ENCODE measurements around the gene CRADD. TPM values are rescaled to one million over a fixed set of nuclear protein-coding genes. Genes with fewer than 3 reads are reported as not detected.

Gene CRADD
- total and polyA plus RNA-seq, 4 donors: 16.9 to 33.4 (median 20.0) TPM

GRCh38 chr12:93740751-93741150, 63.6 kb downstream of the CRADD start:
- 36 to 42% methylated on average over 3 of the region's 3 CpGs for WGBS, 2 donors
- H3K4me1 ChIP-seq (ENCODE audit: control insufficient read depth in 1 of 2, insufficient read depth in 2 of 2, low read length in 2 of 2): peaks cover 4 to 6% of the 10 kb centered on the region in 2 donors
- ATAC-seq (ENCODE audit: low FRiP score) (no peak), DNase-seq (no peak)
- intact Hi-C loops (cut with DNase I): loop anchor here in 1 of 2 donors (5.0 kb wide), 1 partner anchor 63 kb away; the partner anchor contains the start of gene CRADD
- no peaks in the 10 kb centered on the region for H3K36me3 ChIP-seq (ENCODE audit: control insufficient read depth in 1 of 2, insufficient read depth in 2 of 2, low read length in 1 of 2)
- no peaks in the 10 kb centered on the region for H3K9me3 ChIP-seq (ENCODE audit: control insufficient read depth, low read length)
- no peaks in the 10 kb centered on the region for H3K27me3 ChIP-seq (ENCODE audit: control insufficient read depth in 1 of 2, insufficient read depth in 2 of 2, low read length in 1 of 2)
- H3K4me3 ChIP-seq (ENCODE audit: low read length in 2 of 2): peak overlapping the region; percentile 14 to 95
- H3K27ac ChIP-seq (ENCODE audit: low read depth in 1 of 2, low read length in 2 of 2): peak overlapping the region in 1 of 2 donors; percentile 28

DNA sequence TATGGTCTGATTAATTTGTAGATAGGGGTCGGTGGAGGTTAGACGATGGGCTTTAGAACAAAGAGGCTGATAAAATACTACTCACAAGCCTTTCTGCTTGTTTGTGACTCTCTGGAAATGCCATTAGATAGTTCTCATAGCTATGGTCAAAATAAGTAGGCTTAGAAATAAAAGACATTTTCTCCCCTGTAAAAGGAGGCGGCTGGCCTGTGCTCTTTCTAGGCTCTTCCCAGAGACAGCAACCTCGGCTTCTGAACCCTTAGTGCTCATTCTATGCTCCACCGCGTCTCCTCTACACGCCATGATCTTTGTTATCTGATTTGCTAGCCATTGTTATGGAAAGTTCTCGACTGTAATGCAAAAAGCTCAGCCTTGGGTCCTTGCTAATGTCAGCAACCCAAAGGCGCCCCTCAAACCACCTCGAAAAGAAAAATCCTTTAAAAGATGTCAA, 64.5 kb downstream of the CRADD start:
- peaks cover 4 to 6% of the 10 kb centered on the region in 2 donors for H3K4me1 ChIP-seq (ENCODE audit: control insufficient read depth in 1 of 2, insufficient read depth in 2 of 2, low read length in 2 of 2)
- H3K27me3 ChIP-seq (ENCODE audit: control insufficient read depth in 1 of 2, insufficient read depth in 2 of 2, low read length in 1 of 2): no peaks in the 10 kb centered on the region
- 9 to 14% methylated on average over 10 of the region's 10 CpGs for WGBS, 2 donors
- H3K9me3 ChIP-seq (ENCODE audit: control insufficient read depth, low read length): no peaks in the 10 kb centered on the region
- H3K36me3 ChIP-seq (ENCODE audit: control insufficient read depth in 1 of 2, insufficient read depth in 2 of 2, low read length in 1 of 2): no peaks in the 10 kb centered on the region
- ATAC-seq (ENCODE audit: low FRiP score) (peak; percentile 36), DNase-seq (no peak)
- intact Hi-C loops (cut with DNase I): loop anchor here (1.0 to 5.0 kb wide), 4 partner anchors 63 to 171 kb away; partner anchors contain the start of gene CRADD (in 1 of the 2)
- H3K4me3 ChIP-seq (ENCODE audit: low read length in 2 of 2): peak overlapping the region; percentile 64 to 95
- peak overlapping the region; percentile 46 to 98 for H3K27ac ChIP-seq (ENCODE audit: low read depth in 1 of 2, low read length in 2 of 2)

DNA sequence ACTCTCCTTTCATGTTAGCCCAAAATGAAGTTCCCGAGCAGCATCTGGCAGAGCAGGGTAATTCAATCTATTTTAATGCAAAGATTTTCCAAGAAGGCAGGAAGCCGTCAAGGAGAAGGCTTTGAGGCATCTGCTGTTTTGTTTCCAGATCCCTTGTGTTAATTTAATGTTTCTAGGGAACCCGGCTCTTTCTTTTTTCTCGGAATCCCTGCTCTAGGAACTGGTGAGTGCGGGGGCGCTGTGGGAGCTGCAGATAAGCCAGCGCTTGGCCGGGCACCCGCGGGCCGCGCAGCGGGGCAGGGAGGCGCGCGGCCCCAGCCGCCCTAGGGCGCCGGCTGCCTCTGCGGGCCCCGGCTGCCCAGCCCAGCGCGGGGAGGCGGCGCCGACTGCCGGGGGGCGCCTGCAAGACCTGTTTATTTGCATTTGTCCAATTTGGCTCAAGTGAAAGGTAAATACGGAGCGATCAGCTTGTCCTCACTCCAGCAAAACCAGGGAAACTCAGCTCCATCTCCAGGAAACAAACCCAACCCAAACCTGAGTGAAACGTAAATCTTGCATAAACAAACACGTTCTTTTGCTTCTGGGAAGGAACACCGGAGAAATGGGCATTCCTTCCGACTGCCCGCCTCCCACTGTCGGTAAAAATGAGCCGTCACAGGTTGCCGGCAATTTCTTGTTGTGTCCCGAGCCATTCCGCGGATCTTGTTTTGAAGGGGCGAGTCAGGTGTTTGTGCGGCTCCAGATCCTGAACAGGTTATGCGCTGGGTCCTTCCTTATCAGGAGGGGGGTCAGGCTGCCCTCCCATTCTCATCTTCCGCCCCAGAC, 65.1 kb downstream of the CRADD start:
- Histone ChIP-seq H3K36me3 (ENCODE audit: control insufficient read depth in 1 of 2, insufficient read depth in 2 of 2, low read length in 1 of 2) (no peaks in the 10 kb centered on the region), H3K4me3 (ENCODE audit: low read length in 2 of 2) (peak overlapping the region; percentile 64 to 95), H3K4me1 (ENCODE audit: control insufficient read depth in 1 of 2, insufficient read depth in 2 of 2, low read length in 2 of 2) (peaks cover 4 to 6% of the 10 kb centered on the region in 2 donors), H3K27ac (ENCODE audit: low read depth in 1 of 2, low read length in 2 of 2) (peak overlapping the region; percentile 46 to 98), H3K27me3 (ENCODE audit: control insufficient read depth in 1 of 2, insufficient read depth in 2 of 2, low read length in 1 of 2) (no peaks in the 10 kb centered on the region), H3K9me3 (ENCODE audit: control insufficient read depth, low read length) (no peaks in the 10 kb centered on the region)
- 0% methylated on average over 45 of the region's 45 CpGs for WGBS, 2 donors
- intact Hi-C loops (cut with DNase I): loop anchor here (1.0 to 5.0 kb wide), 4 partner anchors 64 to 172 kb away; partner anchors contain the start of gene CRADD (in 1 of the 2)
- DNase-seq (peak; percentile 84 to 91), ATAC-seq (ENCODE audit: low FRiP score) (peak; percentile 92)

DNA sequence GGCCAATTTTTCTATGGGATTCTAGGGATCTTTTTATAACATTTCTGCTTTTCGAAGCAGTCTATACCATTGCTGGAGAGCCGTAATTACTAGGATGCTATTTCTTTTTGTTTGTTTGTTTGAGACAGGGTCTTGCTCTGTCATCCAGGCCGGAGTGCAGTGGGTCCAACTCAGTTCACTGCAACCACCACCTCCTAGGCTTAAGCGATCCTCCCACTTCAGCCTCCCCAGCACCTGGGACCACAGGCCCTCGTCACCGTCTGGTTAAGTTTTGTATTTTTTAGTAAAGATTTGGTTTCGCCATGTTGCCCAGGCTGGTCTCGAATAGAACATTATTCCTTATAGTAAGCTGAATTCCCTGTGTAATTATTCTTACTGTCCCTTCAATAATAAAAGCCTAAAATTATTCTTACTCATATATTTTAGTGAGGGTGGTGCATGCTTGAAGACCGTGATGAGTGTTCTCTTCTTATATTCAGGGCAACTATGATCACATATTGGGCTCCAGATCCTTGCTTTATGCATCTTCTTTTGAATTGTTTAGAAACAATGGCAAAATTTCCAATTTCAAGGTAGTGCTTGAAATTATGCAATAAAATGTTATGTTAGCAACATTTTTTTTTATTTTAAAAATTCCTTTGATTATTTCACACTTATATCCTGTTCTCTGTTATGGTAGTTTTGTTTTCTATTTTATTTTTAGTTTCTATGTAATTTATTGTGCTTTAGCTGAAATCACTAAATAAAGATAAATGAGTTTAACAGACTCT, 66.2 kb downstream of the CRADD start:
- peak overlapping the region in 1 of 2 donors; percentile 21 for H3K27ac ChIP-seq (ENCODE audit: low read depth in 1 of 2, low read length in 2 of 2)
- no peak for DNase-seq
- H3K4me1 ChIP-seq (ENCODE audit: control insufficient read depth in 1 of 2, insufficient read depth in 2 of 2, low read length in 2 of 2): peaks cover 0 to 3% of the 10 kb centered on the region in 2 donors
- WGBS, 2 donors: 88 to 89% methylated on average over 9 of the region's 9 CpGs
- H3K9me3 ChIP-seq (ENCODE audit: control insufficient read depth, low read length): no peaks in the 10 kb centered on the region
- no peak overlapping the region for H3K4me3 ChIP-seq (ENCODE audit: low read length in 2 of 2)
- intact Hi-C loops (cut with DNase I): loop anchor here (2.0 to 5.0 kb wide), 3 partner anchors 65 to 173 kb away; partner anchors contain the start of gene CRADD (in 1 of the 2)
- no peaks in the 10 kb centered on the region for H3K27me3 ChIP-seq (ENCODE audit: control insufficient read depth in 1 of 2, insufficient read depth in 2 of 2, low read length in 1 of 2)
- ATAC-seq (ENCODE audit: low FRiP score): no peak
- no peaks in the 10 kb centered on the region for H3K36me3 ChIP-seq (ENCODE audit: control insufficient read depth in 1 of 2, insufficient read depth in 2 of 2, low read length in 1 of 2)

- Histone ChIP-seq H3K4me3 (ENCODE audit: low read length in 2 of 2) (no peak overlapping the region), H3K27me3 (ENCODE audit: control insufficient read depth in 1 of 2, insufficient read depth in 2 of 2, low read length in 1 of 2) (no peaks in the 10 kb centered on the region), H3K4me1 (ENCODE audit: control insufficient read depth in 1 of 2, insufficient read depth in 2 of 2, low read length in 2 of 2) (peaks cover 0 to 3% of the 10 kb centered on the region in 2 donors), H3K27ac (ENCODE audit: low read depth in 1 of 2, low read length in 2 of 2) (peak overlapping the region in 1 of 2 donors; percentile 48), H3K9me3 (ENCODE audit: control insufficient read depth, low read length) (no peaks in the 10 kb centered on the region), H3K36me3 (ENCODE audit: control insufficient read depth in 1 of 2, insufficient read depth in 2 of 2, low read length in 1 of 2) (no peaks in the 10 kb centered on the region)
- ATAC-seq (ENCODE audit: low FRiP score) (no peak), DNase-seq (no peak)
- intact Hi-C loops (cut with DNase I): loop anchor here (2.0 to 5.0 kb wide), 3 partner anchors 65 to 173 kb away; partner anchors contain the start of gene CRADD (in 1 of the 2)
- 91 to 95% methylated on average over 4 of the region's 4 CpGs for WGBS, 2 donors
Measured at GRCh38 chr12:93743999-93744689, 67.0 kb downstream of the CRADD start.

- no peaks in the 10 kb centered on the region for H3K9me3 ChIP-seq (ENCODE audit: control insufficient read depth, low read length)
- H3K27me3 ChIP-seq (ENCODE audit: control insufficient read depth in 1 of 2, insufficient read depth in 2 of 2, low read length in 1 of 2): no peaks in the 10 kb centered on the region
- H3K27ac ChIP-seq (ENCODE audit: low read depth in 1 of 2, low read length in 2 of 2): no peak overlapping the region
- H3K4me1 ChIP-seq (ENCODE audit: control insufficient read depth in 1 of 2, insufficient read depth in 2 of 2, low read length in 2 of 2): peaks cover 0 to 3% of the 10 kb centered on the region in 2 donors
- intact Hi-C loops (cut with DNase I): no loop called here
- H3K4me3 ChIP-seq (ENCODE audit: low read length in 2 of 2): no peak overlapping the region
- H3K36me3 ChIP-seq (ENCODE audit: control insufficient read depth in 1 of 2, insufficient read depth in 2 of 2, low read length in 1 of 2): no peaks in the 10 kb centered on the region
- DNase-seq: no peak
- ATAC-seq (ENCODE audit: low FRiP score): no peak
- WGBS, 2 donors: 93 to 97% methylated on average over 2 of the region's 2 CpGs
Measured at GRCh38 chr12:93745286-93745685, 68.1 kb downstream of the CRADD start.

DNA sequence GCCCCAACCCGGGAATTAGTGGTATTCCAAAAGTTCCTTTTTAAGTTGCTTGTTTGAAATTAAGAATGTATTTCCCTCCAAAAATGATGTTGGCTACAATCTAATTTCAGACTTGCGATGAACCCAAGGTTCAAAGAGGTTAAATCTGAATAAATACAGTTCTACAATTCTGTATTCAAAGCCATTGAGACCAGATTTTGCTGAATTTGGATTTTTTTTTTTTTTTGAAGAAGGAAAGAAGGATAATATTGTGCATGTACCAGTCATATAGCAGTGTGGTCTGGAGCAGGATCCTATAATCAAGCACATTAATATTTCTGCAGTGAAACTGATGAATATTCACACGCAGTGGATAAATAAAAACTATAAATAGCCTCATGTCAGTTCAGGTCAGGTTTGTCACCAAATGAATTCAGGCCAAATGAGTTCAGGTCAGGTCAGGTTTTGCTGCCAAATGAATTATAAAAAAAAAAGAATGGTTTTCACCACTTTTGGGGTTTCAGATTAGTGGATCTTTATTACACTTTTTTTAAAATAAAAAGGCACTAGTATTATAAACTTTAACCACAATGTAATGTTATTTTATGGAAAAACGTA, 69.5 kb downstream of the CRADD start:
- intact Hi-C loops (cut with DNase I): no loop called here
- no peak overlapping the region for H3K27ac ChIP-seq (ENCODE audit: low read depth in 1 of 2, low read length in 2 of 2)

More for the DNA sequence above, 69.5 kb downstream of the CRADD start:
- Histone ChIP-seq H3K36me3 (ENCODE audit: control insufficient read depth in 1 of 2, insufficient read depth in 2 of 2, low read length in 1 of 2) (no peaks in the 10 kb centered on the region), H3K4me1 (ENCODE audit: control insufficient read depth in 1 of 2, insufficient read depth in 2 of 2, low read length in 2 of 2) (peaks cover 0 to 3% of the 10 kb centered on the region in 2 donors), H3K27me3 (ENCODE audit: control insufficient read depth in 1 of 2, insufficient read depth in 2 of 2, low read length in 1 of 2) (no peaks in the 10 kb centered on the region), H3K9me3 (ENCODE audit: control insufficient read depth, low read length) (no peaks in the 10 kb centered on the region), H3K4me3 (ENCODE audit: low read length in 2 of 2) (no peak overlapping the region)
- 15 to 55% methylated on average over 4 of the region's 4 CpGs for WGBS, 2 donors
- DNase-seq: no peak
- no peak for ATAC-seq (ENCODE audit: low FRiP score)

All from aorta (tissue), 5 donors.